KOPT-K1 (cell line): Measurements from ENCODE around the gene PGA5.
"Not testable (repeated sequence)": the region's sequence is repeated elsewhere in the genome, so short reads cannot be mapped to it uniquely, and the experiment has no call there.

Experiments used
- H3K27ac ChIP-seq: fragments of 200-600 bp; sonication (generic); 2 replicates; pipeline ENCODE4 v1.5.1; 2016; ENCODE audit warnings: antibody characterized with exemption, mild to moderate bottlenecking, low read depth, low read length; ENCODE audit not compliant: poor library complexity, severe bottlenecking
- H3K36me3 ChIP-seq: fragments of 200-600 bp; sonication (generic); 2 replicates; pipeline ENCODE4 v1.5.1; 2017; ENCODE audit warnings: antibody characterized with exemption, mild to moderate bottlenecking, low read length, moderate library complexity; ENCODE audit not compliant: insufficient read depth
- H3K9me3 ChIP-seq: fragments of 200-600 bp; sonication (generic); 2 replicates; pipeline ENCODE4 v1.5.1; 2017; ENCODE audit warnings: antibody characterized with exemption, low read length, mild to moderate bottlenecking; ENCODE audit not compliant: insufficient read depth, poor library complexity, severe bottlenecking

Gene PGA5

GRCh38 chr11:61240875-61241274, at the start of gene PGA5:
TSS of gene PGA5 (plus strand) at chr11:61241175. CDS start at chr11:61241227, 52 bp downstream.
- H3K27ac ChIP-seq, H3K36me3 ChIP-seq: not testable (repeated sequence)

DNA sequence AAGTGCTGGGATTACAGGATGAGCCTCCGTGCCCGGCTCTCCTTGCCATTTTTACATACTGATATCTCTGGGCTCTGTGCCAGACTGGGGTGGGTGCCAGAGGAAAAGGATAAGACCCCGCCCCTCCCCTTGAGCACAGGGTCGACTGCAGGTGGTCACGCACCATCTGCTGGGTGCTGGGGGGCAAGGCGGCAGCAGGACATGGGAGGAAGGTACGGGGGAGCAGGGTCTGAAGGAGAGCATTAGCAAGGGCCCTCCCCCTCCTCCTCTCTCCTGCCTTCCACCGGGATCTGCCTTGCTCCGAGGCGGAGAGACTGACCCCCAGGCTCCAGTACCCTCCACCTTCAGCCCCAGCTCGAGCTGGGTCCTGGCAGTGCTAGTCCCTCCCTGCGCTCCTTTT, 47.4 kb upstream of the PGA5 start:
- Histone ChIP-seq H3K36me3 (no peaks in the 10 kb centered on the region), H3K27ac (no peak overlapping the region), H3K9me3 (peaks cover 4% of the 10 kb centered on the region)

More at GRCh38 chr11:61240875-61241274, at the start of gene PGA5:
- not testable (repeated sequence) for H3K9me3 ChIP-seq

- H3K36me3 ChIP-seq = no peaks in the 10 kb centered on the region
- no peak overlapping the region for H3K27ac ChIP-seq
- H3K9me3 ChIP-seq = peaks cover 10% of the 10 kb centered on the region
These were observed 46.8 kb upstream of the PGA5 start for GRCh38 chr11:61194169-61194671.

DNA sequence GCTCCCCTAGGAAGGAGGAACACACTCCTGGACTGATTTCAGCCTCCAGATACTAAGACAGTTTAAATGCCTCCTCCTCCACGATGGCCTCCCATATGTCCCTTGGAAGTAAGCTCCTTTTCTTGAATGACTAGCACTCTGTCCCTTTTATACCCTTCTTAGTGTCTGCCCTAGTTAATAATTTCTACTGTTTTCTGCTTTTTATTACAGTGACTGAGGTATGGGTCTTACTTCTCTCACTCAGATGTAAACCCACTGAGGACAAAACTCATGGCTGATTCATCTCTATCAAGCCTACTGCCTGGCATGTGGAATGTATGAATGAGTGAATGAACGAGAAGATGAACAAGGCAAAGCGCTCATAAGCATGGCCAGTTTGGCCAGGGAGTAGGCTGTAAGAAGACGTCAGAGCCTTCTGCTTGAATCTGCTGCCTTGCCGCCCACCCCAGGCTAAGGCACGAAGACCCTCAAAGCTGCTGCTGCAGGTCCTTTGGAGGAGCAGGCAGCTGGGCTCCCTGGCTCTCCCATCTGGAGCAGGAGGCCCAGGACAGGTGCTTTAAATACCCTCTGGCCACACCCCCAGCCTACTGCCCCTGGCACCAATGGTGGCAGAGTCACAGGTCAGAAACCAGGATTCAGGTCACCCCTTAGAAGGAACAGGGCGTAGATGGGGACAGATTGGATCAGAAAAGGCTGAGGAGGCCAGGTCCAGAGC, 45.8 kb upstream of the PGA5 start:
- H3K36me3 ChIP-seq = no peaks in the 10 kb centered on the region
- H3K9me3 ChIP-seq = peaks cover 13% of the 10 kb centered on the region
- no peak overlapping the region for H3K27ac ChIP-seq

DNA sequence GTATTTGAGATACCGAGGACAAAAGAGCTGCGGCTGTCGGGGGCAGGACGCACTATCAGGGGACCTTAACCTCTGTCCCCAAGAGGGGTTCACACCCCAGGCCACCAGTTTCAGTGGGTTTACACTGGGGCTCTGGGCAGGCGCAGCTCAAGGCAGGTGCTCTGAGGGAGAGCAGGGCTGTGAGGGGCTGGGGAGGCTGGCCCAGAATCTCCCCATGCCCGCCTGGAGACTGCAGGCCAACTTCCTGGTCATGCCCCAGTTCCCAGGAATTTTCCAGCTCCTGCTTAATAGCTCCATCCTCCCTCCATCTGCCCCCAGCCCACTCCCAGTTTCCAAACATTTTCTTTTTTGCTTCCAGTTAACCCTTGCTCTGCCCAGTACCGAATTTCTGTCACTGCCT, 45.3 kb upstream of the PGA5 start:
- Histone ChIP-seq H3K36me3 (no peaks in the 10 kb centered on the region), H3K9me3 (peaks cover 13% of the 10 kb centered on the region), H3K27ac (no peak overlapping the region)

DNA sequence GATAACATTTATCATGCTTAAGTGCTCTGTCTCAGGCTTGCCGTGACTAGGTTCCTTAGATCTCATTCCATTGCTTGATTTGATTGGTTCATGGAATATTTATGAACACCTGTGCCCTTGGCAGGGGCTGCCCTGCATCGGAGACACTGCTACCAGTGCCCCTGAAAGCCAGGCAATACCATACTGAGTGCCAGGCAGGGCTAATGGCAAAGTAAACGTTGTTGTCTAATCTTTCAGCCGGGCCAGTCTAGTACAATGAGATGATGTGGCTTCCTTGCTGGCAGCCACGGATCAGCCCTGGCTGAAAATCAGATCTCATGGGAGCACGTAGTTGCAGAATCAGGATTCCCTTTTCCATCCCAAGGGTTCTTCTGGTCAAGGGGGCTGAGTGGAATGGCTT, 42.6 kb upstream of the PGA5 start:
- Histone ChIP-seq H3K36me3 (no peaks in the 10 kb centered on the region), H3K27ac (no peak overlapping the region), H3K9me3 (peaks cover 13% of the 10 kb centered on the region)

- Histone ChIP-seq H3K9me3 (peaks cover 13% of the 10 kb centered on the region), H3K27ac (no peak overlapping the region), H3K36me3 (no peaks in the 10 kb centered on the region)
These were observed 41.9 kb upstream of the PGA5 start for GRCh38 chr11:61198948-61199523.

- no peaks in the 10 kb centered on the region for H3K36me3 ChIP-seq
- H3K9me3 ChIP-seq = peaks cover 13% of the 10 kb centered on the region
These were observed 39.5 kb upstream of the PGA5 start for GRCh38 chr11:61201476-61201875.

DNA sequence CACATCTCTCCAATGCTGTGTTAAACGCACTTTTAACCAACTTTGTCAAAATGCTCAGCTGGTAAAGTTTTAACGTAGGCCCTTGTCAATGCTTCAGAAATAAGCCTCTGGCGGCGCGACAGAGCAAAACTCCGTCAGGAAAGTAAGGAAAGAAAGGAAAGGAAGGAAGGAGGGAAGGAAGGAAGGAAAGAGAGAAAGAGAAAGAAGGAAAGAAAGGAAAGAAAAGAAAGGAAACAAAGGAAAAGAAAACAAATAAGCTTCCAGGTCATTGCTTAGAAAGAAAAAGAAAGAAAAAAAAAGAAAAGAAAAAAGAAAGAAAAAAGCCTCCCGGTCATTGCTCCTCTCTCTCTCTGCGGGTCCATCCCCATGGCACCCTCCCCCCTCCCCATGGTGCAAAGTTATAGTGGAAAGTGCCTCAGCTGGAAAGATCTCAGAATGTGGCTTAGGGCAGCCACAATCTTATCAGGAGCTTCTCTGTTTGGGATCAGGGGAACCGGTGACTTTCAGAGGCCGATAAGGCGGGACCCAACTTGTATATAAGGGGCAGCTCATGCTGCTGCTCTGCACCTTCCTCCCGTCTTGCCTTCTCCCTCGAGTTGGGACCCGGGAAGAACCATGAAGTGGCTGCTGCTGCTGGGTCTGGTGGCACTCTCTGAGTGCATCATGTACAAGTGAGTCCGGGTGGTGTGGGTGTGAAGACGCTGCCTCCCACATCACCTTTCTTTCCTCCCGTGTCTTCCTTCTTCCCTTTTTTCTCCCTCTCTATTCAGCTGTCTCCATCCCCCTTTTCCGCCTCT, 37.8 kb upstream of the PGA5 start, which contains the start of gene PGA3:
Gene PGA3, plus strand, starts transcription at position 566 of the 797 bp plus-strand sequence. Its CDS starts 50 bp downstream, at position 616.
- H3K27ac ChIP-seq, H3K36me3 ChIP-seq: not testable (repeated sequence)
- peaks cover 13% of the 10 kb centered on the region for H3K9me3 ChIP-seq

More at GRCh38 chr11:61201476-61201875, 39.5 kb upstream of the PGA5 start:
- H3K27ac ChIP-seq = no peak overlapping the region

- not testable (repeated sequence) for H3K9me3 ChIP-seq, H3K27ac ChIP-seq, H3K36me3 ChIP-seq
These were observed 37.1 kb upstream of the PGA5 start for GRCh38 chr11:61203873-61204272.

DNA sequence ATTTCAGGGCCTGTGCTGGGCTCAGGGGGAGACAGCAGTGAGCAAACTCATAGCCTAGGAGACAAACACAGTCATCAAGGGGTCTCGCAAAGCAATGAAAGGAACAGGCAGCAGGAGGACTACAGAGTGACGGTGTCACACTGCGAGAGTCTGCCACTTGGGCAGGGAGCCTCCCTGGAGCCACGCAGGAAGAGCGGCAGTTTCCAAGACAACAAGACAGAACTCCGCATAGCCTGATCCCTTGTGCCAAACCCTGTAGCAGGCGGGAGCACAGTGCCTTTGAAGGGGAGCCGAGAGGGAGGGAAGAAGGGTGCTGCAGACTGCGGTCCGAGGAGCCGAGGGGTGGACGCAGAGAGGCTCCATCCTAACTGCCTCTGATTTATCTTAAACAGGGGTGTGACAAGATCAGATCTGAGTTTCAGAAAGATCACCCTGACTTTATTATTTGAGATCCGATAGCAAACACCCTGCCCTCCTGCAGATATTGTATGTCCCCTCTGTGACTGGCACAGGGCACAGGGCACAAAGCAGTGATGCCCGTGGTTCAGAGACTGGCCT, 36.4 kb upstream of the PGA5 start:
- H3K27ac ChIP-seq, H3K9me3 ChIP-seq, H3K36me3 ChIP-seq: not testable (repeated sequence)

- not testable (repeated sequence) for H3K36me3 ChIP-seq, H3K9me3 ChIP-seq
These were observed 33.2 kb upstream of the PGA5 start for GRCh38 chr11:61207636-61208310.

GRCh38 chr11:61210629-61211028, 30.3 kb upstream of the PGA5 start:
- H3K9me3 ChIP-seq = not testable (repeated sequence)

More at GRCh38 chr11:61207636-61208310, 33.2 kb upstream of the PGA5 start:
- not testable (repeated sequence) for H3K27ac ChIP-seq

GRCh38 chr11:61211327-61211952, 29.5 kb upstream of the PGA5 start:
- H3K27ac ChIP-seq, H3K36me3 ChIP-seq, H3K9me3 ChIP-seq: not testable (repeated sequence)

More at GRCh38 chr11:61210629-61211028, 30.3 kb upstream of the PGA5 start:
- H3K27ac ChIP-seq, H3K36me3 ChIP-seq: not testable (repeated sequence)
